NCI-H1092 treated with DMSO at 0.1 percent for 48 hours (cell line): ENCODE results near the gene PIK3CA.
"Not testable (repeated sequence)": the region's sequence is repeated elsewhere in the genome, so short reads cannot be mapped to it uniquely, and the experiment has no call there.

Source experiments
- DNase-seq: peaks from one replicate; lab custom pipeline; 2025; lab: John Stamatoyannopoulos, UW

PIK3CA gene

GRCh38 chr3:179147873-179148615 lies at the start of gene PIK3CA:
PIK3CA (plus strand) TSS chr3:179148357; CDS start chr3:179198826, 50,469 bp downstream.
- DNase-seq, result peak; percentile 99

GRCh38 chr3:179098388-179099077 lies 49.6 kb upstream of the PIK3CA start:
- DNase-seq, result no peak

GRCh38 chr3:179100652-179101051 lies 47.5 kb upstream of the PIK3CA start:
- DNase-seq, result no peak

GRCh38 chr3:179105881-179106280 lies 42.3 kb upstream of the PIK3CA start:
- no peak for DNase-seq

- DNase-seq, result no peak
Observed at GRCh38 chr3:179107617-179108016, 40.5 kb upstream of the PIK3CA start.

GRCh38 chr3:179108086-179108485 lies 40.1 kb upstream of the PIK3CA start:
- DNase-seq, result no peak

- no peak for DNase-seq
Observed at GRCh38 chr3:179113903-179114302, 34.3 kb upstream of the PIK3CA start.

- not testable (repeated sequence) for DNase-seq
Observed at GRCh38 chr3:179115444-179115843, 32.7 kb upstream of the PIK3CA start.

- no peak for DNase-seq
Observed at GRCh38 chr3:179116816-179117215, 31.3 kb upstream of the PIK3CA start.

GRCh38 chr3:179132191-179132890 lies 15.8 kb upstream of the PIK3CA start:
- not testable (repeated sequence) for DNase-seq

- DNase-seq, result no peak
Observed at GRCh38 chr3:179133575-179133974, 14.6 kb upstream of the PIK3CA start.

GRCh38 chr3:179136195-179136594 lies 12.0 kb upstream of the PIK3CA start:
- DNase-seq, result no peak

- no peak for DNase-seq
Observed at GRCh38 chr3:179141890-179142289, 6.3 kb upstream of the PIK3CA start.

GRCh38 chr3:179146911-179147513 lies 1.1 kb upstream of the PIK3CA start:
- peak; percentile 77 for DNase-seq

- DNase-seq, result no peak
Observed at GRCh38 chr3:179147514-179147872, 664 bp upstream of the PIK3CA start.

- DNase-seq, result peak; percentile 54
Observed at GRCh38 chr3:179148616-179149405, 654 bp downstream of the PIK3CA start.

- DNase-seq, result no peak
Observed at GRCh38 chr3:179149406-179149867, 1.3 kb downstream of the PIK3CA start.

- no peak for DNase-seq
Observed at GRCh38 chr3:179149951-179150350, 1.8 kb downstream of the PIK3CA start.

GRCh38 chr3:179150610-179151009 lies 2.5 kb downstream of the PIK3CA start:
- no peak for DNase-seq

- no peak for DNase-seq
Observed at GRCh38 chr3:179151474-179151873, 3.3 kb downstream of the PIK3CA start.

- DNase-seq, result no peak
Observed at GRCh38 chr3:179156170-179156569, 8.0 kb downstream of the PIK3CA start.

- no peak for DNase-seq
Observed at GRCh38 chr3:179156775-179157174, 8.6 kb downstream of the PIK3CA start.
